GM18498 (cell line): ENCODE measurements around the gene TRIM28.

Source experiments
- ATAC-seq: cut with Tn5 transposase; IDR thresholded peaks from one replicate; pipeline ENCODE4 v1.9.1; 2021; ENCODE audit warnings: mild to moderate bottlenecking, moderate library complexity; ENCODE audit not compliant: unreplicated experiment

TRIM28 gene

GRCh38 chr19:58559275-58560006, 15.6 kb downstream of the TRIM28 start:
- peak; percentile 28 for ATAC-seq

GRCh38 chr19:58560007-58560887, 16.4 kb downstream of the TRIM28 start:
- no peak for ATAC-seq

GRCh38 chr19:58560921-58561320, 17.1 kb downstream of the TRIM28 start:
- no peak for ATAC-seq

- ATAC-seq = no peak
Observed at GRCh38 chr19:58561373-58562121, 17.7 kb downstream of the TRIM28 start.

GRCh38 chr19:58562122-58563033, 18.5 kb downstream of the TRIM28 start:
- no peak for ATAC-seq

- ATAC-seq = no peak
Observed at GRCh38 chr19:58563034-58563573, 19.2 kb downstream of the TRIM28 start.

GRCh38 chr19:58563823-58564222, 20.0 kb downstream of the TRIM28 start:
- ATAC-seq = no peak

- ATAC-seq = no peak
Observed at GRCh38 chr19:58566989-58567388, 23.1 kb downstream of the TRIM28 start.

GRCh38 chr19:58568453-58569130, 24.7 kb downstream of the TRIM28 start:
- ATAC-seq = no peak

- no peak for ATAC-seq
Observed at GRCh38 chr19:58569191-58569942, 25.5 kb downstream of the TRIM28 start.

- no peak for ATAC-seq
Observed at GRCh38 chr19:58569943-58570670, 26.2 kb downstream of the TRIM28 start.

GRCh38 chr19:58570770-58571574, 27.1 kb downstream of the TRIM28 start:
- ATAC-seq = no peak

- ATAC-seq = no peak
Observed at GRCh38 chr19:58571575-58571947, 27.7 kb downstream of the TRIM28 start.

- ATAC-seq = no peak
Observed at GRCh38 chr19:58572026-58572817, 28.4 kb downstream of the TRIM28 start.

GRCh38 chr19:58572818-58573657, 29.2 kb downstream of the TRIM28 start, which contains the start of gene MZF1:
TSS of gene MZF1 (minus strand) at chr19:58573335. CDS start at chr19:58571389, 1,946 bp downstream.
- ATAC-seq = peak; percentile 66
